LNCaP clone FGC (cell line): Measurements from ENCODE around the gene LCP2.
A peak's percentile ranks its signal among the peaks of the same experiment; 100 is the strongest.

Source experiments
- DNase-seq: peaks from one replicate; pipeline ENCODE4 v3.0.0-alpha.2; 2011; ENCODE audit warnings: low read depth
- H3K4me3 ChIP-seq: 2 replicates; pipeline ENCODE4 v1.5.1; 2011; ENCODE audit warnings: mild to moderate bottlenecking, low read depth, low read length, control low read depth
- TF ChIP-seq, protein P1 (sequence below): IDR thresholded peaks from 2 replicates; pipeline ENCODE4 v1.5.1; 2012; ENCODE audit warnings: mild to moderate bottlenecking; ENCODE audit not compliant: control insufficient read depth, insufficient read depth; ENCODE audit errors: extremely low read depth

LCP2 gene

GRCh38 chr5:170339780-170340167, 42.2 kb upstream of the LCP2 start:
- TF ChIP-seq, protein P1, sequence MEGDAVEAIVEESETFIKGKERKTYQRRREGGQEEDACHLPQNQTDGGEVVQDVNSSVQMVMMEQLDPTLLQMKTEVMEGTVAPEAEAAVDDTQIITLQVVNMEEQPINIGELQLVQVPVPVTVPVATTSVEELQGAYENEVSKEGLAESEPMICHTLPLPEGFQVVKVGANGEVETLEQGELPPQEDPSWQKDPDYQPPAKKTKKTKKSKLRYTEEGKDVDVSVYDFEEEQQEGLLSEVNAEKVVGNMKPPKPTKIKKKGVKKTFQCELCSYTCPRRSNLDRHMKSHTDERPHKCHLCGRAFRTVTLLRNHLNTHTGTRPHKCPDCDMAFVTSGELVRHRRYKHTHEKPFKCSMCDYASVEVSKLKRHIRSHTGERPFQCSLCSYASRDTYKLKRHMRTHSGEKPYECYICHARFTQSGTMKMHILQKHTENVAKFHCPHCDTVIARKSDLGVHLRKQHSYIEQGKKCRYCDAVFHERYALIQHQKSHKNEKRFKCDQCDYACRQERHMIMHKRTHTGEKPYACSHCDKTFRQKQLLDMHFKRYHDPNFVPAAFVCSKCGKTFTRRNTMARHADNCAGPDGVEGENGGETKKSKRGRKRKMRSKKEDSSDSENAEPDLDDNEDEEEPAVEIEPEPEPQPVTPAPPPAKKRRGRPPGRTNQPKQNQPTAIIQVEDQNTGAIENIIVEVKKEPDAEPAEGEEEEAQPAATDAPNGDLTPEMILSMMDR, result no peak
- H3K4me3 ChIP-seq, result no peak overlapping the region
- DNase-seq, result no peak

GRCh38 chr5:170338933-170339779, 41.6 kb upstream of the LCP2 start:
- TF ChIP-seq, protein P1, result peak; percentile 63
- no peak for DNase-seq
- no peak overlapping the region for H3K4me3 ChIP-seq

- DNase-seq, result no peak
Measured at GRCh38 chr5:170338291-170338690, 40.7 kb upstream of the LCP2 start.

GRCh38 chr5:170337045-170337733, 39.6 kb upstream of the LCP2 start:
- no peak for DNase-seq
- TF ChIP-seq, protein P1, result no peak
- H3K4me3 ChIP-seq, result no peak overlapping the region

More at GRCh38 chr5:170338291-170338690, 40.7 kb upstream of the LCP2 start:
- H3K4me3 ChIP-seq, result no peak overlapping the region
- TF ChIP-seq, protein P1, result no peak

GRCh38 chr5:170336065-170336464, 38.5 kb upstream of the LCP2 start:
- DNase-seq, result no peak
- H3K4me3 ChIP-seq, result no peak overlapping the region
- TF ChIP-seq, protein P1, result no peak

DNA sequence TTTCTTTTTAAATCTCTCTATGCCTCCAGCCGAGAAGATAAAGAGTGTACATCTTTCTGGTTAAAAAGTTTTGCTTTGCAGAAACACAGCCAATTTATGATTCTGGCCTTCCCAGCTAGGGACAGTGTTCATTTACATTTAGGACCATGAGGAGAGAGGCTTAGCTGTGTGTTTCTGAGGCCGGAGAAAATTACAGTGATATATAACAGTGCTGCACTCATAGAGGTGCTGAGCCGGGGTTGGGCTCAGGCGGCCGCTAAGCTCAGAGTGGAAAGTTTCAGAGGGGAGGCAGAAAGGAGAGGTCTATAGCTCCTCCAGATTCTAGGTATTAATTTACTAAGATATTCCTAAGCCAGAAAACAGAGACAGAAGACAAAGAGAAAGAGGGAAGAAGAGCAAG, 37.0 kb upstream of the LCP2 start:
- no peak overlapping the region for H3K4me3 ChIP-seq
- DNase-seq, result no peak
- TF ChIP-seq, protein P1, result no peak
